Gastrocnemius medialis (tissue), 4 donors: ENCODE measurements around the gene LRIG1. TPM values are rescaled to one million over a fixed set of nuclear protein-coding genes. Genes with fewer than 3 reads are reported as not detected.

Experiments used
- ATAC-seq, 2 donors: fragments of 150-250 bp; one replicate each; pipeline ENCODE4 v1.9.1; 2016
- DNase-seq, 2 donors: peaks; one replicate each; pipeline ENCODE4 v3.0.0-alpha.2; 2019
- H3K27ac ChIP-seq, 4 donors: fragments of 200-600 bp; sonication (generic); 1 replicate in 1 of 4; 2 replicates in 3 of 4; pipeline ENCODE4 v1.5.1; 2016 to 2018; ENCODE audit warnings: mild to moderate bottlenecking in 2 of 4, moderate library complexity in 1 of 4
- H3K27me3 ChIP-seq, 3 donors: fragments of 200-600 bp; sonication (generic) in 2 of 3; 1 replicate in 1 of 3; 2 replicates in 2 of 3; pipeline versions ENCODE4 v1.5.1 to v1.6.0; 2016 to 2019; ENCODE audit warnings: mild to moderate bottlenecking in 1 of 3, moderate library complexity in 1 of 3
- H3K36me3 ChIP-seq, 2 donors: fragments of 200-600 bp; sonication (generic) in 1 of 2; one replicate each; pipeline ENCODE4 v1.5.1; 2017 to 2018
- H3K4me1 ChIP-seq, 2 donors: fragments of 200-600 bp; sonication (generic) in 1 of 2; one replicate each; pipeline ENCODE4 v1.5.1; 2016 to 2017; ENCODE audit warnings: mild to moderate bottlenecking in 2 of 2
- H3K4me3 ChIP-seq, 4 donors: fragments of 200-600 bp; sonication (generic) in 3 of 4; 1 replicate in 1 of 4; 2 replicates in 3 of 4; pipeline ENCODE4 v1.5.1; 2016 to 2019; ENCODE audit warnings: mild to moderate bottlenecking in 2 of 4
- H3K9me3 ChIP-seq, 3 donors: fragments of 200-600 bp; sonication (generic) in 2 of 3; 1 replicate in 1 of 3; 2 replicates in 2 of 3; pipeline ENCODE4 v1.5.1; 2016 to 2019
- CTCF ChIP-seq, 5 experiments: fragments of 450-650 bp in 3 of 5; fragments of 200-600 bp in 2 of 5; sonication (generic) in 2 of 5; IDR thresholded peaks in 4 of 5; conservative IDR thresholded peaks in 1 of 5; 1 replicate in 4 of 5; 2 replicates in 1 of 5; pipeline ENCODE4 v1.5.1; 2016 to 2019; ENCODE audit warnings: antibody characterized with exemption in 5 of 5, mild to moderate bottlenecking in 3 of 5, moderate library complexity in 3 of 5
- POLR2A ChIP-seq, 2 donors: fragments of 450-650 bp; IDR thresholded peaks; one replicate each; pipeline ENCODE4 v1.6.1; 2017; ENCODE audit warnings: antibody characterized with exemption in 2 of 2, mild to moderate bottlenecking in 2 of 2, moderate library complexity in 2 of 2
- in situ Hi-C, 4 donors: fragments of 200-750 bp; cut with MboI; loops; one replicate each; pipeline versions ENCODE4 v1.15.0 to v1.8.0; 2017; ENCODE audit warnings: low sequenced_read_pairs in 4 of 4
- intact Hi-C: fragments of 100-400 bp; cut with DNase I; formaldehyde crosslinking; loops from one replicate; pipeline ENCODE4 v1.15.1; 2023; ENCODE audit warnings: low total_unique reads
- total RNA-seq, 4 donors: library from RNA; depleted of rRNA; stranded (reverse); fragments of >200 nt; gene quantifications; one replicate each; pipeline versions ENCODE4 v1.1.0 to v1.2.3, GENCODE V29; 2016

Gene LRIG1
- total RNA-seq, 4 donors from 2014 or later, result 45.3 to 103 (median 58.6) TPM

DNA sequence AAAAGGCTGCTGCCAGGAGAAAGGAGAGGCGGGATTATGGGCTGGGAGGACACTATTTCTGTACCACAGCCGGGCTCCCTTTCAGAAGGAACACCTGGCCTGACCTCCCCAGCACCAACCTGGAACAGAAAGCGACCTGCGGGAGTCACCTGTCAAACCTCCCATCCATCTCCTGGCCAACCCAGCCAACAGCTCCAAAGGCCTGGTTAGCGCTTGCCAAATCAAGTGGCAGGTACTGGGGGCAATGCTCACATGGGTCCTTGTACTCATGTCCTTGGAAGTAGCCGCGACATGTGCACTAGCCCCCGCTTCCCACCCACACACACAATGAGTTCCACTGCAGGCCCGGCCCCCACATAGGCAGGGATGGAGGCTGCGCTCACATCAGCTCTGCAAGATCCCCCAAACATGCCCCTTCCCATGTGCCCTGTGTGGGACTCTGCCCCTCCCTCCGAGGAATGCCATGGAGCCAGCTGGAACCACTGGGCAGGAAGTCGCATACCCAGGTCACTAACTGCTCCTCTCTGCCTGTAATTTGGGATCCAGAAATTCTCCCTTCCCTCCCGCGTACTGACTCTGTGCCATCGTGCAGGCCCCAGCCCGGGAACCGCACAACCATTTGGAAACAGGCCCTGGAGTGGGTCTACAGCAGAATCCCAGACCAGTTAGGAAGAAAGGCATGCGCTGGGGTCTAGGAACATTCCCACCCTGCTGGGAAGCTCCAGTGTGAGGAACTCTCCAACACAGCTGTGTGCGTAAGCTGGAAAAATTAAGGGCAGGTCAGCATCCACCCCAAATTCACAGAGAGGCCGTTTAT lies 98.9 kb downstream of the LRIG1 start:
- H3K4me3 ChIP-seq, result no peak overlapping the region
- H3K36me3 ChIP-seq, result peaks cover 0 to 17% of the 10 kb centered on the region in 2 donors
- no peak for DNase-seq
- peaks cover 76 to 82% of the 10 kb centered on the region in 2 donors for H3K4me1 ChIP-seq
- in situ Hi-C loops, result loop anchor here (5.0 to 10.0 kb wide), 2 partner anchors 413 to 415 kb away; no protein-coding TSS in a partner anchor
- no peak for TF ChIP-seq POLR2A (IDR thresholded peaks at IDR 0.05)
- no peak for TF ChIP-seq CTCF (IDR thresholded peaks at IDR 0.05 in 4 of 5, conservative IDR thresholded peaks at IDR 0.05 in 1 of 5)
- ATAC-seq, result no peak
- intact Hi-C loops, result no loop called here
- H3K27ac ChIP-seq, result peak overlapping the region; percentile 9 to 46 (median 28)
- no peaks in the 10 kb centered on the region for H3K9me3 ChIP-seq
- no peaks in the 10 kb centered on the region for H3K27me3 ChIP-seq

DNA sequence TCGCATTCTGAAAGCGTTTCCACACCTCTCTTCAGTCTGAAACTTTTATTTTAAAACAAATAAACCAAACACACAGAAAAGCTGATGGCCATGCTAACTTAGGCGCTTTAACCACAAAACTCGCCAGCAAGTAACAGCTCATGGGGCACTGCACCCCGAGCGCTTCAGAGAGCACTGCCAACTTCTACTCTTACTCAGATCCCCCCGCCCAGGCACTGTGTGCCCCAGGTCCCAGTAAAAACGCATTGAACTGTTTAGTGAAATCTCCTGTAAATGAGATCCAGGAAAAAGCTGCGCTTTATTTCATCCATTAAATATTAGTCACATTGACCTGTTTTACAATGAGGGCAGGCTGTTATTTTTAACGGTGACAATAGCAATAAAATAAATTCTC lies 99.7 kb downstream of the LRIG1 start:
- H3K4me1 ChIP-seq, result peaks cover 70 to 76% of the 10 kb centered on the region in 2 donors
- no peaks in the 10 kb centered on the region for H3K9me3 ChIP-seq
- peak overlapping the region; percentile 4 to 46 (median 32) for H3K27ac ChIP-seq
- ATAC-seq (no peak), DNase-seq (peak in 1 of 2 donors; percentile 7)
- TF ChIP-seq POLR2A (IDR thresholded peaks at IDR 0.05), result no peak
- TF ChIP-seq CTCF (IDR thresholded peaks at IDR 0.05 in 4 of 5, conservative IDR thresholded peaks at IDR 0.05 in 1 of 5), result no peak
- peaks cover 0 to 24% of the 10 kb centered on the region in 2 donors for H3K36me3 ChIP-seq
- in situ Hi-C loops (loop anchor here (5.0 to 10.0 kb wide), 2 partner anchors 414 to 416 kb away; no protein-coding TSS in a partner anchor), intact Hi-C loops (no loop called here)
- H3K27me3 ChIP-seq, result no peaks in the 10 kb centered on the region
- no peak overlapping the region for H3K4me3 ChIP-seq

GRCh38 chr3:66400411-66401156 lies 100.2 kb downstream of the LRIG1 start:
- in situ Hi-C loops, result loop anchor here (5.0 to 10.0 kb wide), 2 partner anchors 414 to 417 kb away; no protein-coding TSS in a partner anchor
- Histone ChIP-seq H3K4me1 (peaks cover 65 to 70% of the 10 kb centered on the region in 2 donors), H3K27me3 (no peaks in the 10 kb centered on the region), H3K36me3 (peaks cover 0 to 30% of the 10 kb centered on the region in 2 donors), H3K4me3 (no peak overlapping the region), H3K9me3 (no peaks in the 10 kb centered on the region), H3K27ac (peak overlapping the region in 3 of 4 donors; percentile 18 to 87 (median 74))
- intact Hi-C loops, result no loop called here
- TF ChIP-seq POLR2A (IDR thresholded peaks at IDR 0.05) (no peak), CTCF (IDR thresholded peaks at IDR 0.05 in 4 of 5, conservative IDR thresholded peaks at IDR 0.05 in 1 of 5) (no peak)
- no peak for ATAC-seq
- no peak for DNase-seq

DNA sequence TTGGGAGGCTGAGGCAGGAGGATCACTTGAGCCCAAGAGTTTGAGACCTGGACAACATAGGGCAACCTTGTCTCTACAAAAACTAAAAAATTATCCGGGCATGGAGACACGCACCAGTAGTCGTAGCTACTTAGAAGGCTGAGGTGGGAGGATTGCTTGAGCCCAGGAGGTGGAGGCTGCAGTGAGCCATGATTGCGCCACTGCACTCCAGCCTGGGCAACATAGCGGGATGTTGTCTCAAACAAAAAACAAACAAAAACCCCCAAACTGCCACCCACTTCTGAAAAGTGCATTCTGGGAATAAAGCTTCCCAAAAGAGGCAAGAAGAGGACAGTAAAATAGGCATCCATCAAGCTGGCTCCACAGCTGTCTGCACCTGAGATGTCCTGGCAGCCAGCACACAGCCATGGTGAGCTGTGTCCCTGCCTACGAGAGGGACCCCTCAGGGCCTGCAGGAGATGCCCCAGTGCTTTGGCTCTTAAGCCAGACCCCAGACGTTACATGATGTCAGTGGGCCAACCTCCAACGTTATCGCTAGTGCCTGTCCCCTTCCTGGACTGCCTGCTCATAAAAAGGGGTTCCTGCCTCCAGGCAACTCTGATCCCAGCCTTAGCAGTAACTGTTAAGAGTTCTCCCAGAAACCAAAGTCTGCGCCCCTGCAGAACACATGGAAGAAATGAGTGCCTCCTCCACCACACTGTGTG lies 101.1 kb downstream of the LRIG1 start:
- no peak for ATAC-seq
- Histone ChIP-seq H3K4me1 (peaks cover 57 to 66% of the 10 kb centered on the region in 2 donors), H3K27me3 (no peaks in the 10 kb centered on the region), H3K27ac (peak overlapping the region; percentile 38 to 87 (median 78)), H3K36me3 (peaks cover 0 to 27% of the 10 kb centered on the region in 2 donors), H3K4me3 (no peak overlapping the region), H3K9me3 (no peaks in the 10 kb centered on the region)
- no peak for DNase-seq
- TF ChIP-seq POLR2A (IDR thresholded peaks at IDR 0.05) (no peak), CTCF (IDR thresholded peaks at IDR 0.05 in 4 of 5, conservative IDR thresholded peaks at IDR 0.05 in 1 of 5) (no peak)
- in situ Hi-C loops (loop anchor here (5.0 to 10.0 kb wide), 2 partner anchors 415 to 418 kb away; no protein-coding TSS in a partner anchor), intact Hi-C loops (loop anchor here (5.0 kb wide), 1 partner anchor 132 kb away; no protein-coding TSS in a partner anchor)
